HL-60 (cell line): ENCODE measurements around the gene SPATA33.

ENCODE experiments used
- DNase-seq, 2 experiments: peaks; one replicate each; pipeline ENCODE4 v3.0.0-alpha.2; 2010 to 2020; ENCODE audit warnings: low read depth in 1 of 2, low spot score in 1 of 2
- H3K27ac ChIP-seq: fragments of 250-450 bp; sonication (Bioruptor Pico); replicated peaks from 2 replicates; pipeline ENCODE4 v1.5.1; 2020; ENCODE audit warnings: mild to moderate bottlenecking, moderate library complexity
- H3K27me3 ChIP-seq: fragments of 250-450 bp; sonication (Bioruptor Pico); 2 replicates; pipeline ENCODE4 v1.5.1; 2021; ENCODE audit warnings: mild to moderate bottlenecking, moderate library complexity; ENCODE audit not compliant: insufficient read depth, poor library complexity, severe bottlenecking
- H3K4me3 ChIP-seq: replicated peaks from 2 replicates; pipeline ENCODE4 v1.5.1; 2011; ENCODE audit warnings: mild to moderate bottlenecking, control low read depth, low read length; ENCODE audit not compliant: insufficient read depth
- GABPA ChIP-seq: IDR thresholded peaks from 2 replicates; pipeline ENCODE4 v1.6.1; 2012; ENCODE audit warnings: low read depth
- POLR2AphosphoS5 ChIP-seq: IDR thresholded peaks from 2 replicates; pipeline ENCODE4 v1.6.1; 2012; ENCODE audit warnings: low read depth
- REST ChIP-seq: IDR thresholded peaks from 2 replicates; pipeline ENCODE4 v1.6.1; 2012; ENCODE audit warnings: low read depth; ENCODE audit not compliant: insufficient replicate concordance
- SPI1 ChIP-seq: IDR thresholded peaks from 2 replicates; pipeline ENCODE4 v1.6.1; 2012; ENCODE audit warnings: low read depth, mild to moderate bottlenecking, borderline replicate concordance
- TF ChIP-seq, protein P1 (sequence below): IDR thresholded peaks from one replicate; pipeline ENCODE4 v1.5.1; 2011; ENCODE audit warnings: low read length, control low read depth, inconsistent platforms; ENCODE audit not compliant: insufficient read depth

SPATA33 gene

GRCh38 chr16:89712274-89712781 lies 54.7 kb downstream of the SPATA33 start:
- no peak for DNase-seq
- H3K4me3 ChIP-seq = peak overlapping the region; percentile 14; the same call in 1 of the 2 replicates
- H3K27ac ChIP-seq = no peak overlapping the region
- H3K27me3 ChIP-seq = no peaks in the 10 kb centered on the region
- TF ChIP-seq REST = no peak
- no peak for TF ChIP-seq GABPA
- TF ChIP-seq, protein P1, sequence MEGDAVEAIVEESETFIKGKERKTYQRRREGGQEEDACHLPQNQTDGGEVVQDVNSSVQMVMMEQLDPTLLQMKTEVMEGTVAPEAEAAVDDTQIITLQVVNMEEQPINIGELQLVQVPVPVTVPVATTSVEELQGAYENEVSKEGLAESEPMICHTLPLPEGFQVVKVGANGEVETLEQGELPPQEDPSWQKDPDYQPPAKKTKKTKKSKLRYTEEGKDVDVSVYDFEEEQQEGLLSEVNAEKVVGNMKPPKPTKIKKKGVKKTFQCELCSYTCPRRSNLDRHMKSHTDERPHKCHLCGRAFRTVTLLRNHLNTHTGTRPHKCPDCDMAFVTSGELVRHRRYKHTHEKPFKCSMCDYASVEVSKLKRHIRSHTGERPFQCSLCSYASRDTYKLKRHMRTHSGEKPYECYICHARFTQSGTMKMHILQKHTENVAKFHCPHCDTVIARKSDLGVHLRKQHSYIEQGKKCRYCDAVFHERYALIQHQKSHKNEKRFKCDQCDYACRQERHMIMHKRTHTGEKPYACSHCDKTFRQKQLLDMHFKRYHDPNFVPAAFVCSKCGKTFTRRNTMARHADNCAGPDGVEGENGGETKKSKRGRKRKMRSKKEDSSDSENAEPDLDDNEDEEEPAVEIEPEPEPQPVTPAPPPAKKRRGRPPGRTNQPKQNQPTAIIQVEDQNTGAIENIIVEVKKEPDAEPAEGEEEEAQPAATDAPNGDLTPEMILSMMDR = no peak
- TF ChIP-seq POLR2AphosphoS5 = no peak
- no peak for TF ChIP-seq SPI1

DNA sequence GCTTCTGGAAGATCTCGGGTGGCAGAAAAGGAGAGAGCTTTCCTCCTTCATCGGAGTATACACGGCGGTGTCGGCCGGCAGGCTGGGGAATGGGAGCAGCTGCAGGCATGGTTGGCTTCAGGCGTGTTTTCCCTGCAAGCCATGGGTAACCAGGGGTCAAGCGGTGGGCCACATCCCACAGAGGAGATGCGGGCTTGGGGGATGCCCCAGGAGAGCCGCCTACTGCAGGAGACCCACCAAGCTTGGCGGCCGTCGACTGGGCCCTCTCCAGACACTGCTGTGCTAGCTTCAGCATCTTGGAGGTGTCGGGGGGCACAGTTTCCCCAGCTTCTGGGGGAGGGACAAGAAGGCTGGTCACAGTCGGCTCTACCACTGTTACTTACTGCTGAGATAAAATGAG lies 58.9 kb downstream of the SPATA33 start:
- Histone ChIP-seq H3K27me3 (no peaks in the 10 kb centered on the region), H3K4me3 (no peak overlapping the region), H3K27ac (no peak overlapping the region)
- no peak for DNase-seq
- TF ChIP-seq GABPA (no peak), REST (no peak), POLR2AphosphoS5 (no peak), SPI1 (no peak)
- TF ChIP-seq, protein P1 = no peak

DNA sequence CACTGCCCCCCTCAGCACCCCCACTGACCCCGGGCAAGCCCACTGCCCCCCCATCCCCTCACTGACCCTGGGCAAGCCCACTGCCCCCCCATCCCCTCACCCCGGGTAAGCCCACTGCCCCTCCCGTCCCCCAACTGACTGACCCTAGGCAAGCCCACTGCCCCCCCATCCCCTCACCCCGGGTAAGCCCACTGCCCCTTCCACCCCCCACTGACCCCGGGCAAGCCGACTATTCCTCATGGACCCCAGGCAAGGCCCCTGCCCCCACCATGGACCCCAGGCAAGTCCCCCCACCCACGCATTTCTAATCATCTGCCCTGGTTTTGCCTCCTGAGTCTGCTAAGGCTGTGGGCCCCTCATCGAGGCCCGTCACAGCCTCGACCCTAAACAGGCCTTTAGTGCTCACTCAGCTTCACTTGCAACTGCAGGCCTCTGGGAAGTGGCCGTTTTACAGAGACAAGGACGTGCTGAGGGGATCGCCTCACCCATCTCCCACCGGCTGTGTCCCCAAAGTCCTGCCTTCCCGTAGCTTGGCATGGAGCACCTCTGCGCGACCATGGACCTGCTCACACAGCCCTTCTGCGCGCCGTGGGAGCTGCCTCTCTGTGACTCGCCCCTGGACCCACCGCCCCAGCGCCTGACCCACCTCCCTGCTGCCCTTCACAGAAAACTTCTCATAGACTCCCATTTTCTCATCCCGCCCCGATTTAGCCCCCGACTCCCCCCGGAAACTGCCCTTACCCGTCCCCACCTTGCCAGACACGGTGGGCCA lies 59.5 kb downstream of the SPATA33 start:
- no peak for DNase-seq
- H3K27ac ChIP-seq = no peak overlapping the region
- TF ChIP-seq, protein P1 = no peak
- TF ChIP-seq REST (no peak), GABPA (no peak), POLR2AphosphoS5 (no peak), SPI1 (no peak)

More for the DNA sequence above, 59.5 kb downstream of the SPATA33 start:
- H3K27me3 ChIP-seq = no peaks in the 10 kb centered on the region
- H3K4me3 ChIP-seq = no peak overlapping the region
